A549 (cell line): Measurements from ENCODE around the gene ZNRF3.

ENCODE experiments used
- CBX2 ChIP-seq: fragments of 200-600 bp; sonication (generic); IDR thresholded peaks from 2 replicates; pipeline ENCODE4 v1.6.1; 2016; ENCODE audit warnings: low read depth, mild to moderate bottlenecking, borderline replicate concordance
- CBX8 ChIP-seq: fragments of 200-600 bp; sonication (generic); IDR thresholded peaks from 2 replicates; pipeline ENCODE4 v1.6.1; 2016
- CTCF ChIP-seq: fragments of >200 bp; sonication (Bioruptor Twin); formaldehyde crosslinking; IDR thresholded peaks from 3 replicates; pipeline ENCODE4 v1.5.1; 2016
- ESRRA ChIP-seq: fragments of 150-350 bp; IDR thresholded peaks from 2 replicates; pipeline ENCODE4 v1.6.1; 2014; ENCODE audit warnings: mild to moderate bottlenecking, low read length, borderline replicate concordance
- FOSL2 ChIP-seq, 2 experiments: fragments of 450-650 bp in 1 of 2; fragments of >200 bp in 1 of 2; sonication (Bioruptor Twin) in 1 of 2; formaldehyde crosslinking; IDR thresholded peaks; 2 replicates each; pipeline versions ENCODE4 v1.5.0 to v1.6.1; 2016 to 2020; ENCODE audit warnings: mild to moderate bottlenecking in 1 of 2, moderate library complexity in 1 of 2
- HDAC2 ChIP-seq: fragments of 200-600 bp; sonication (generic); IDR thresholded peaks from 2 replicates; pipeline ENCODE4 v1.6.1; 2016
- HMGXB4 ChIP-seq: fragments of 250-450 bp; sonication (Bioruptor Pico); IDR thresholded peaks from 2 replicates; pipeline ENCODE4 v1.5.0; 2021; ENCODE audit warnings: mild to moderate bottlenecking, moderate library complexity, borderline replicate concordance
- KDM5A ChIP-seq: fragments of 200-600 bp; sonication (generic); IDR thresholded peaks from 2 replicates; pipeline ENCODE4 v1.6.1; 2016; ENCODE audit warnings: antibody characterized with exemption, mild to moderate bottlenecking
- POLR2A ChIP-seq: IDR thresholded peaks from 2 replicates; pipeline ENCODE4 v1.6.1; 2012; ENCODE audit warnings: mild to moderate bottlenecking, low read length
- POLR2AphosphoS2 ChIP-seq: conservative IDR thresholded peaks from 2 replicates; pipeline ENCODE4 v1.6.1; 2012; ENCODE audit warnings: low read length, improper control_type of control experiment, inconsistent platforms
- REST ChIP-seq: fragments of 200-600 bp; sonication (generic); IDR thresholded peaks from 2 replicates; pipeline ENCODE4 v1.6.1; 2016; ENCODE audit warnings: antibody characterized with exemption, mild to moderate bottlenecking, moderate library complexity

- TF ChIP-seq CTCF (no peak), FOSL2 (IDR thresholded peaks at IDR 0.05) (no peak), FOSL2 (CRISPR knock-in tag; IDR thresholded peaks at IDR 0.05) (no peak), ESRRA (no peak), KDM5A (no peak), CBX2 (no peak), POLR2AphosphoS2 (no peak), HMGXB4 (CRISPR knock-in tag) (no peak), HDAC2 (no peak), REST (no peak), CBX8 (no peak), POLR2A (no peak)
Observed at GRCh38 chr22:28900379-28900925, 17.1 kb downstream of the ZNRF3 start.
